MM.1S (cell line): ENCODE results near the gene CPLX1.

ENCODE experiments used
- DNase-seq: peaks from one replicate; pipeline ENCODE4 v3.0.0-alpha.2; 2015
- H2AFZ ChIP-seq: fragments of 300-600 bp; sonication (generic); 2 replicates; pipeline ENCODE4 v1.6.0; 2016; ENCODE audit warnings: antibody characterized with exemption, low read length
- H3F3A ChIP-seq: fragments of 300-600 bp; sonication (generic); 2 replicates; pipeline ENCODE4 v1.6.1; 2016; ENCODE audit warnings: mild to moderate bottlenecking, antibody characterized with exemption, low read length, moderate library complexity, mixed read lengths; ENCODE audit not compliant: insufficient read depth
- H3K27ac ChIP-seq: fragments of 300-600 bp; sonication (generic); 2 replicates; pipeline ENCODE4 v1.5.1; 2016; ENCODE audit warnings: mild to moderate bottlenecking, low read length
- H3K27me3 ChIP-seq: fragments of 300-600 bp; sonication (generic); replicated peaks from 2 replicates; pipeline ENCODE4 v1.6.0; 2016; ENCODE audit warnings: low read length; ENCODE audit not compliant: insufficient read depth
- H3K36me3 ChIP-seq: fragments of 300-600 bp; sonication (generic); replicated peaks from 2 replicates; pipeline ENCODE4 v1.6.1; 2016; ENCODE audit warnings: mild to moderate bottlenecking, low read length, mixed read lengths; ENCODE audit not compliant: insufficient read depth
- H3K4me1 ChIP-seq: fragments of 300-600 bp; sonication (generic); 2 replicates; pipeline ENCODE4 v1.6.1; 2016; ENCODE audit warnings: low read length, mixed read lengths
- H3K4me2 ChIP-seq: fragments of 300-600 bp; sonication (generic); 2 replicates; pipeline ENCODE4 v1.6.0; 2016; ENCODE audit warnings: low read depth, low read length
- H3K4me3 ChIP-seq: fragments of 300-600 bp; sonication (generic); 2 replicates; pipeline ENCODE4 v1.5.1; 2016; ENCODE audit warnings: low read length, mixed read lengths
- H3K79me2 ChIP-seq: fragments of 300-600 bp; sonication (generic); 2 replicates; pipeline ENCODE4 v1.6.1; 2016; ENCODE audit warnings: mixed run types, low read length, mixed read lengths
- H3K9ac ChIP-seq: fragments of 300-600 bp; sonication (generic); 2 replicates; pipeline ENCODE4 v1.6.1; 2016; ENCODE audit warnings: low read length, mixed read lengths
- H3K9me2 ChIP-seq: fragments of 300-600 bp; sonication (generic); replicated peaks from 2 replicates; pipeline ENCODE4 v1.6.1; 2016; ENCODE audit warnings: mild to moderate bottlenecking, low read length, mixed read lengths; ENCODE audit not compliant: insufficient read depth
- H3K9me3 ChIP-seq: fragments of 300-600 bp; sonication (generic); replicated peaks from 2 replicates; pipeline ENCODE4 v1.6.1; 2016; ENCODE audit warnings: mild to moderate bottlenecking, low read length, mixed read lengths; ENCODE audit not compliant: insufficient read depth
- H4K20me1 ChIP-seq: fragments of 300-600 bp; sonication (generic); 2 replicates; pipeline ENCODE4 v1.6.1; 2016; ENCODE audit warnings: mild to moderate bottlenecking, low read length, moderate library complexity, mixed read lengths; ENCODE audit not compliant: insufficient read depth
- CTCF ChIP-seq: fragments of 300-600 bp; sonication (generic); IDR thresholded peaks from 2 replicates; pipeline ENCODE4 v1.5.1; 2016; ENCODE audit warnings: antibody characterized with exemption, low read length, mixed read lengths
- EZH2 ChIP-seq: fragments of 300-600 bp; sonication (generic); optimal IDR thresholded peaks from 2 replicates; pipeline ENCODE3; 2017; ENCODE audit warnings: low read depth, mild to moderate bottlenecking, antibody characterized with exemption, low read length, mixed read lengths
- EZH2phosphoT487 ChIP-seq: fragments of 300-600 bp; sonication (generic); IDR thresholded peaks from 2 replicates; pipeline ENCODE4 v1.6.1; 2018; ENCODE audit warnings: antibody characterized with exemption, low read length

The CPLX1 gene

DNA sequence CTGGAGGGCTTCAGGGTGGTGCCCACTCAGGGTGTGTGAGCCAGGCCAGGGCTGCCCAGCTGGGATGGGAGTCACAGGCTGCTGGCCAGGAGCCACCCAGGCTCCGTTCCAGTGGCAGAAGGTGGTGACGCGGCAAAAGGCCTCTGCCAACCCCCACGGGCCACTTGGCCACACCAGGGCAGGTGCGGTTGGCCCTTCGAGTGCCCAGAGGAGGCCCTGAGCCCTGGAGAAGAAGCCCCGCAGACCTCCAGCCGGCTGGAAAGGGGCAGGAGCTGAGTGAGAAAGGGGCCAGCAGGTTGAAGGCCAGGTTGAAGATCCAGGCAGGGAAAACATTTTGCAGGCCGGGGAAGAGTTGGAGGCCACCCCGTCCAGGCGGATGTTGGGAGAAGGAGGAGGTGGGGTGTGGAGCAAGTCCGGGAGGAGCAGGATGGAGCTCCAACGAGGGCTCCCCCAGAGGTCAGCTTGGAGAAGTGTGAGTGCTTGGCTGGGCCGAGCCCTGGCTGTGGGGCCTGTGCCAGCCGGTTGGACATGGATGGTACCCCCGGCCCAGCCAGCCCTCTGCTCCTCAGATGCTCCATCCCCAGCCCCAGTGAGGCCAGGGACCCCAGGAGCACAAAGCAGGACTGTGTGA lies 2.8 kb upstream of the CPLX1 start:
- Histone ChIP-seq H3K36me3 (no peaks in the 10 kb centered on the region), H3K9ac (no peak overlapping the region), H3K4me2 (no peak overlapping the region), H3K4me1 (no peaks in the 10 kb centered on the region), H3F3A (no peaks in the 10 kb centered on the region), H3K9me3 (no peaks in the 10 kb centered on the region), H4K20me1 (no peaks in the 10 kb centered on the region), H3K79me2 (no peaks in the 10 kb centered on the region), H3K4me3 (no peak overlapping the region), H3K27me3 (no peaks in the 10 kb centered on the region), H3K9me2 (no peaks in the 10 kb centered on the region), H3K27ac (no peak overlapping the region), H2AFZ (no peak overlapping the region)
- TF ChIP-seq CTCF (no peak), EZH2phosphoT487 (no peak), EZH2 (no peak)
- no peak for DNase-seq

DNA sequence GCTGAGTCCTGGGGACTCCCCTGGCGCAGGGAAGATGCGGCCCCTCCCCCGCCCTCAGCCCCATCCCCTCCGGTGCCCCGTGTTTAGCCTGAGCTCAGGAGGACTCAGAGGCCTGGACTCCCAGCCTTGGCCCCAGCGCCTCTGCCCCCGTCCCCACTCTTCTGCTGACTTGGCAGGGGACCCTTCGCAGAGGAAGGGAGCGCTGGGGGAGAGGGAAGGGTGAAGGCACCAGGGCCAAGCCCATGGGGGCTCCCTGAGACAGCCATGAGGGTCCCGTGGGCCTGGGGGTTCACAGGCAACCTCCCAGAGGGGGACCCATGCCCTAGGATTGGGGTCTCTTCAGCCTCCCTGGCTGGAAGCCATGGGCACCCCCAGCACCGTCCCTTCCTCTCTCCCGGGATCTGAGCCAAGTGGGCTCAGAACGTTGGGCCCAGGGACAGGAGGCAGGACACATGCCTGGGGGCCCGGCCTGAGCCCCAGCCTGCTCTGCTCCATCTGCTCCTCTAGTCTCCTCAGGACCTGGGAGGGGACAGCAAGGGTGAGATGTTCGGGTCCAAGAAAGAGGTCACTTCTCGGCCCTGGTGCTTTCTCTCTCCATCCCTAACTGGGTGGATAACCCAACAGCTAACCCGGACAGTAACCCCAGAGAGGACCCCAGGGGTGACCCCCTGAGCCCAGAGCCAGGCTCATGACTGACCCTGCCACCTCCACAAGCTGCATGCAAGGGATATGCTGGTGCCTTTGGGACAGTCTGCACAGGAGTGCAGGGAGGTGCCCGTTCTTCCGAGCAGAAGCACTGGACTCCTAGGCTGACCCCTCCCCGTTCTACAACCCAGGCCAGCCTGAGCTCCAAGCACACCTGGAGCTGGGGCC lies 1.5 kb upstream of the CPLX1 start:
- H3F3A ChIP-seq: no peaks in the 10 kb centered on the region
- no peaks in the 10 kb centered on the region for H3K27me3 ChIP-seq
- no peaks in the 10 kb centered on the region for H3K4me1 ChIP-seq
- H3K9me3 ChIP-seq: no peaks in the 10 kb centered on the region
- H3K9me2 ChIP-seq: no peaks in the 10 kb centered on the region
- H3K36me3 ChIP-seq: no peaks in the 10 kb centered on the region
- no peak overlapping the region for H3K27ac ChIP-seq
- H2AFZ ChIP-seq: no peak overlapping the region
- DNase-seq: no peak
- H3K9ac ChIP-seq: no peak overlapping the region
- TF ChIP-seq EZH2 (no peak), CTCF (no peak), EZH2phosphoT487 (no peak)
- H3K4me3 ChIP-seq: no peak overlapping the region
- no peaks in the 10 kb centered on the region for H4K20me1 ChIP-seq
- no peaks in the 10 kb centered on the region for H3K79me2 ChIP-seq
- H3K4me2 ChIP-seq: no peak overlapping the region

GRCh38 chr4:826508-827208 lies 729 bp upstream of the CPLX1 start:
- DNase-seq: no peak
- no peak overlapping the region for H3K27ac ChIP-seq
- H3F3A ChIP-seq: no peaks in the 10 kb centered on the region
- TF ChIP-seq EZH2phosphoT487: no peak
- H3K9ac ChIP-seq: no peak overlapping the region
- H3K4me2 ChIP-seq: no peak overlapping the region
- no peaks in the 10 kb centered on the region for H3K36me3 ChIP-seq
- no peak overlapping the region for H3K4me3 ChIP-seq
- H4K20me1 ChIP-seq: no peaks in the 10 kb centered on the region
- H3K79me2 ChIP-seq: no peaks in the 10 kb centered on the region
- no peaks in the 10 kb centered on the region for H3K4me1 ChIP-seq
- no peaks in the 10 kb centered on the region for H3K9me3 ChIP-seq
- H3K9me2 ChIP-seq: no peaks in the 10 kb centered on the region
- no peak overlapping the region for H2AFZ ChIP-seq
- H3K27me3 ChIP-seq: no peaks in the 10 kb centered on the region
